ENCODE measurements around the gene BCL2A1.

BCL2A1 gene

GRCh38 chr15:79938143-79938542 lies 32.9 kb downstream of the BCL2A1 start:
- TF ChIP-seq FOXP2 (optimal IDR thresholded peaks at IDR 0.05; ENCODE audit: borderline replicate concordance, extremely low read depth, extremely low read length, insufficient read depth) (no peak), POLR2AphosphoS5 (IDR thresholded peaks at IDR 0.05; ENCODE audit: low read depth, low read length) (no peak), REST (IDR thresholded peaks at IDR 0.05; ENCODE audit: insufficient read depth in 1 of 2, low read depth in 2 of 2, low read length in 2 of 2) (no peak), TAF1 (IDR thresholded peaks at IDR 0.05; ENCODE audit: borderline replicate concordance, insufficient read depth, low read length) (no peak), SIN3A (IDR thresholded peaks at IDR 0.05; ENCODE audit: borderline replicate concordance, insufficient read depth, low read length) (no peak)

- TF ChIP-seq SIN3A (IDR thresholded peaks at IDR 0.05; ENCODE audit: borderline replicate concordance, insufficient read depth, low read length) (no peak), REST (IDR thresholded peaks at IDR 0.05; ENCODE audit: insufficient read depth in 1 of 2, low read depth in 2 of 2, low read length in 2 of 2) (no peak), POLR2AphosphoS5 (IDR thresholded peaks at IDR 0.05; ENCODE audit: low read depth, low read length) (no peak), FOXP2 (optimal IDR thresholded peaks at IDR 0.05; ENCODE audit: borderline replicate concordance, extremely low read depth, extremely low read length, insufficient read depth) (no peak), TAF1 (IDR thresholded peaks at IDR 0.05; ENCODE audit: borderline replicate concordance, insufficient read depth, low read length) (no peak)
Measured at GRCh38 chr15:79933231-79933630, 37.8 kb downstream of the BCL2A1 start.

GRCh38 chr15:79932447-79932846 lies 38.5 kb downstream of the BCL2A1 start:
- TF ChIP-seq FOXP2 (optimal IDR thresholded peaks at IDR 0.05; ENCODE audit: borderline replicate concordance, extremely low read depth, extremely low read length, insufficient read depth) (no peak), REST (IDR thresholded peaks at IDR 0.05; ENCODE audit: insufficient read depth in 1 of 2, low read depth in 2 of 2, low read length in 2 of 2) (no peak), TAF1 (IDR thresholded peaks at IDR 0.05; ENCODE audit: borderline replicate concordance, insufficient read depth, low read length) (no peak), SIN3A (IDR thresholded peaks at IDR 0.05; ENCODE audit: borderline replicate concordance, insufficient read depth, low read length) (no peak), POLR2AphosphoS5 (IDR thresholded peaks at IDR 0.05; ENCODE audit: low read depth, low read length) (no peak)

- no peak for TF ChIP-seq REST (IDR thresholded peaks at IDR 0.05; ENCODE audit: insufficient read depth in 1 of 2, low read depth in 2 of 2, low read length in 2 of 2)
- no peak for TF ChIP-seq SIN3A (IDR thresholded peaks at IDR 0.05; ENCODE audit: borderline replicate concordance, insufficient read depth, low read length)
- no peak for TF ChIP-seq POLR2AphosphoS5 (IDR thresholded peaks at IDR 0.05; ENCODE audit: low read depth, low read length)
- TF ChIP-seq TAF1 (IDR thresholded peaks at IDR 0.05; ENCODE audit: borderline replicate concordance, insufficient read depth, low read length): no peak
- no peak for TF ChIP-seq FOXP2 (optimal IDR thresholded peaks at IDR 0.05; ENCODE audit: borderline replicate concordance, extremely low read depth, extremely low read length, insufficient read depth)
Measured at GRCh38 chr15:79930516-79930915, 40.5 kb downstream of the BCL2A1 start.

- TF ChIP-seq POLR2AphosphoS5 (IDR thresholded peaks at IDR 0.05; ENCODE audit: low read depth, low read length): no peak
- no peak for TF ChIP-seq SIN3A (IDR thresholded peaks at IDR 0.05; ENCODE audit: borderline replicate concordance, insufficient read depth, low read length)
- TF ChIP-seq FOXP2 (optimal IDR thresholded peaks at IDR 0.05; ENCODE audit: borderline replicate concordance, extremely low read depth, extremely low read length, insufficient read depth): no peak
- no peak for TF ChIP-seq TAF1 (IDR thresholded peaks at IDR 0.05; ENCODE audit: borderline replicate concordance, insufficient read depth, low read length)
- TF ChIP-seq REST (IDR thresholded peaks at IDR 0.05; ENCODE audit: insufficient read depth in 1 of 2, low read depth in 2 of 2, low read length in 2 of 2): no peak
Measured at GRCh38 chr15:79929412-79929811, 41.6 kb downstream of the BCL2A1 start.

All from PFSK-1 (cell line).